Measurements from ENCODE around the gene IL21R. TPM values are rescaled to one million over a fixed set of nuclear protein-coding genes. Genes with fewer than 3 reads are reported as not detected.

IL21R gene
- 3.8 and 4.6 TPM in 2 replicates for total RNA-seq (2014; rRNA removed; shearing (Covaris generic))

GRCh38 chr16:27401768-27402568 is at the start of gene IL21R:
IL21R (plus strand) TSS chr16:27402174; CDS start chr16:27430072, 27,898 bp downstream.
- Histone ChIP-seq H3K36me3 (no peaks in the 10 kb centered on the region), H3K4me1 (peaks cover 16% of the 10 kb centered on the region; the same call in 1 of the 2 replicates), H3K4me3 (peak within 1 kb of the TSS; percentile 42), H3K9me3 (replicated peaks) (no peaks in the 10 kb centered on the region), H3K27me3 (no peaks in the 10 kb centered on the region), H3K27ac (peak within 1 kb of the TSS; percentile 67)
- DNase-seq, result peak; percentile 96

GRCh38 chr16:27353853-27354252 is 48.1 kb upstream of the IL21R start:
- no peak overlapping the region for H3K4me3 ChIP-seq
- no peaks in the 10 kb centered on the region for H3K9me3 ChIP-seq (replicated peaks)
- no peak overlapping the region for H3K27ac ChIP-seq
- H3K36me3 ChIP-seq, result peaks cover 83% of the 10 kb centered on the region
- DNase-seq, result no peak
- no peaks in the 10 kb centered on the region for H3K4me1 ChIP-seq
- no peaks in the 10 kb centered on the region for H3K27me3 ChIP-seq

GRCh38 chr16:27355610-27356009 is 46.4 kb upstream of the IL21R start:
- no peaks in the 10 kb centered on the region for H3K4me1 ChIP-seq
- no peaks in the 10 kb centered on the region for H3K27me3 ChIP-seq
- H3K4me3 ChIP-seq, result no peak overlapping the region
- DNase-seq, result peak; percentile 25 to 42
- no peaks in the 10 kb centered on the region for H3K9me3 ChIP-seq (replicated peaks)
- H3K27ac ChIP-seq, result no peak overlapping the region
- peaks cover 84% of the 10 kb centered on the region for H3K36me3 ChIP-seq

- H3K4me1 ChIP-seq, result no peaks in the 10 kb centered on the region
- no peaks in the 10 kb centered on the region for H3K27me3 ChIP-seq
- H3K36me3 ChIP-seq, result peaks cover 83% of the 10 kb centered on the region
- no peak for DNase-seq
- no peak overlapping the region for H3K27ac ChIP-seq
- H3K4me3 ChIP-seq, result no peak overlapping the region
- no peaks in the 10 kb centered on the region for H3K9me3 ChIP-seq (replicated peaks)
Measured at GRCh38 chr16:27356794-27357193, 45.2 kb upstream of the IL21R start.

GRCh38 chr16:27359051-27359450 is 42.9 kb upstream of the IL21R start:
- Histone ChIP-seq H3K4me3 (no peak overlapping the region), H3K36me3 (peaks cover 80% of the 10 kb centered on the region), H3K27ac (no peak overlapping the region), H3K27me3 (no peaks in the 10 kb centered on the region), H3K4me1 (no peaks in the 10 kb centered on the region), H3K9me3 (replicated peaks) (no peaks in the 10 kb centered on the region)
- no peak for DNase-seq

- no peaks in the 10 kb centered on the region for H3K27me3 ChIP-seq
- no peaks in the 10 kb centered on the region for H3K4me1 ChIP-seq
Measured at GRCh38 chr16:27359615-27360014, 42.4 kb upstream of the IL21R start.

GRCh38 chr16:27361987-27362386 is 40.0 kb upstream of the IL21R start:
- no peak for DNase-seq
- H3K27ac ChIP-seq, result no peak overlapping the region
- H3K27me3 ChIP-seq, result no peaks in the 10 kb centered on the region
- H3K36me3 ChIP-seq, result peaks cover 62% of the 10 kb centered on the region
- no peak overlapping the region for H3K4me3 ChIP-seq
- no peaks in the 10 kb centered on the region for H3K9me3 ChIP-seq (replicated peaks)
- no peaks in the 10 kb centered on the region for H3K4me1 ChIP-seq

More at GRCh38 chr16:27359615-27360014, 42.4 kb upstream of the IL21R start:
- DNase-seq, result no peak
- no peak overlapping the region for H3K27ac ChIP-seq
- no peaks in the 10 kb centered on the region for H3K9me3 ChIP-seq (replicated peaks)
- no peak overlapping the region for H3K4me3 ChIP-seq
- peaks cover 80% of the 10 kb centered on the region for H3K36me3 ChIP-seq

- H3K4me3 ChIP-seq, result no peak overlapping the region
- no peaks in the 10 kb centered on the region for H3K4me1 ChIP-seq
- no peaks in the 10 kb centered on the region for H3K9me3 ChIP-seq (replicated peaks)
- peaks cover 59% of the 10 kb centered on the region for H3K36me3 ChIP-seq
- no peak overlapping the region for H3K27ac ChIP-seq
- H3K27me3 ChIP-seq, result no peaks in the 10 kb centered on the region
- DNase-seq, result no peak
Measured at GRCh38 chr16:27362570-27363245, 39.3 kb upstream of the IL21R start.

- no peak overlapping the region for H3K4me3 ChIP-seq
- no peaks in the 10 kb centered on the region for H3K4me1 ChIP-seq
- peaks cover 56% of the 10 kb centered on the region for H3K36me3 ChIP-seq
- no peak overlapping the region for H3K27ac ChIP-seq
- no peaks in the 10 kb centered on the region for H3K27me3 ChIP-seq
- H3K9me3 ChIP-seq (replicated peaks), result no peaks in the 10 kb centered on the region
- DNase-seq, result no peak
Measured at GRCh38 chr16:27363246-27363632, 38.7 kb upstream of the IL21R start.

- DNase-seq, result no peak
- Histone ChIP-seq H3K27me3 (no peaks in the 10 kb centered on the region), H3K4me1 (no peaks in the 10 kb centered on the region), H3K9me3 (replicated peaks) (no peaks in the 10 kb centered on the region), H3K27ac (no peak overlapping the region), H3K4me3 (no peak overlapping the region), H3K36me3 (peaks cover 50% of the 10 kb centered on the region)
Measured at GRCh38 chr16:27363797-27364196, 38.2 kb upstream of the IL21R start.

GRCh38 chr16:27364493-27365141 is 37.4 kb upstream of the IL21R start:
- no peak for DNase-seq
- Histone ChIP-seq H3K9me3 (replicated peaks) (no peaks in the 10 kb centered on the region), H3K4me3 (no peak overlapping the region), H3K27me3 (no peaks in the 10 kb centered on the region), H3K27ac (no peak overlapping the region), H3K36me3 (peaks cover 42% of the 10 kb centered on the region), H3K4me1 (no peaks in the 10 kb centered on the region)

- Histone ChIP-seq H3K27ac (no peak overlapping the region), H3K9me3 (replicated peaks) (no peaks in the 10 kb centered on the region), H3K36me3 (peaks cover 39% of the 10 kb centered on the region), H3K27me3 (no peaks in the 10 kb centered on the region), H3K4me1 (no peaks in the 10 kb centered on the region), H3K4me3 (no peak overlapping the region)
- no peak for DNase-seq
Measured at GRCh38 chr16:27365142-27366089, 36.6 kb upstream of the IL21R start.

- H3K36me3 ChIP-seq, result peaks cover 28% of the 10 kb centered on the region
- H3K4me3 ChIP-seq, result no peak overlapping the region
- H3K27ac ChIP-seq, result no peak overlapping the region
- no peaks in the 10 kb centered on the region for H3K27me3 ChIP-seq
- no peaks in the 10 kb centered on the region for H3K9me3 ChIP-seq (replicated peaks)
- DNase-seq, result no peak
- no peaks in the 10 kb centered on the region for H3K4me1 ChIP-seq
Measured at GRCh38 chr16:27366687-27367460, 35.1 kb upstream of the IL21R start.
